ENCODE results near the gene FAM217A.

Gene FAM217A

GRCh38 chr6:4071330-4071729 lies 7.6 kb downstream of the FAM217A start:
- POLR2A ChIA-PET = no interaction called here
- H3K4me3 ChIP-seq (ENCODE audit: low read depth, low read length) = no peak overlapping the region
- CTCF ChIA-PET = no interaction called here
- no peak for DNase-seq (ENCODE audit: low read depth, low spot score)
- TF ChIP-seq, protein P1, sequence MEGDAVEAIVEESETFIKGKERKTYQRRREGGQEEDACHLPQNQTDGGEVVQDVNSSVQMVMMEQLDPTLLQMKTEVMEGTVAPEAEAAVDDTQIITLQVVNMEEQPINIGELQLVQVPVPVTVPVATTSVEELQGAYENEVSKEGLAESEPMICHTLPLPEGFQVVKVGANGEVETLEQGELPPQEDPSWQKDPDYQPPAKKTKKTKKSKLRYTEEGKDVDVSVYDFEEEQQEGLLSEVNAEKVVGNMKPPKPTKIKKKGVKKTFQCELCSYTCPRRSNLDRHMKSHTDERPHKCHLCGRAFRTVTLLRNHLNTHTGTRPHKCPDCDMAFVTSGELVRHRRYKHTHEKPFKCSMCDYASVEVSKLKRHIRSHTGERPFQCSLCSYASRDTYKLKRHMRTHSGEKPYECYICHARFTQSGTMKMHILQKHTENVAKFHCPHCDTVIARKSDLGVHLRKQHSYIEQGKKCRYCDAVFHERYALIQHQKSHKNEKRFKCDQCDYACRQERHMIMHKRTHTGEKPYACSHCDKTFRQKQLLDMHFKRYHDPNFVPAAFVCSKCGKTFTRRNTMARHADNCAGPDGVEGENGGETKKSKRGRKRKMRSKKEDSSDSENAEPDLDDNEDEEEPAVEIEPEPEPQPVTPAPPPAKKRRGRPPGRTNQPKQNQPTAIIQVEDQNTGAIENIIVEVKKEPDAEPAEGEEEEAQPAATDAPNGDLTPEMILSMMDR (IDR thresholded peaks at IDR 0.05; ENCODE audit: insufficient read depth, low read length, missing control alignments) = no peak

DNA sequence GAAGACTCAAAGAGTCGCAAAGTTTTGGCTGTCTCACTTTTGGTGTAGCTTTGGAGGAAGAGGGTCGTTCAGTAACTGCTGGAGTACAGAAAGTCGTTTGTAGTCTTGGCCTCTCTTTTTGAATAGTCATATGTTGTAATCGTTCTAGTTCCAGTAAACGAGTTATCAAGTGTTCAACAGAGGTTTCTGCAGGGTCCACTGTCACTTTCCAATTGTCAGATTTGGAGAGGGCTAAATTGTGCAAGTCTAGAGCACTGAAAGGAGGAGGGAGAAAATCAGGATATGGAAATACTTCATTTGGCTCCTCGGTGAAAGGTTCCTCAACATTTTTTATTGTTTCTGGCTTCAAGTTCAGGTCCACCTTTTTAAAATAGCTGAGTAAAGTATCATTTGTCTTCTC lies 9.7 kb downstream of the FAM217A start:
- POLR2A ChIA-PET = no interaction called here
- CTCF ChIA-PET = interaction anchor here (1.6 kb wide), 1 partner anchor 10 kb away, joined by 5 read pairs; no protein-coding TSS in a partner anchor
- TF ChIP-seq, protein P1 (IDR thresholded peaks at IDR 0.05; ENCODE audit: insufficient read depth, low read length, missing control alignments) = no peak
- H3K4me3 ChIP-seq (ENCODE audit: low read depth, low read length) = no peak overlapping the region
- DNase-seq (ENCODE audit: low read depth, low spot score) = no peak

DNA sequence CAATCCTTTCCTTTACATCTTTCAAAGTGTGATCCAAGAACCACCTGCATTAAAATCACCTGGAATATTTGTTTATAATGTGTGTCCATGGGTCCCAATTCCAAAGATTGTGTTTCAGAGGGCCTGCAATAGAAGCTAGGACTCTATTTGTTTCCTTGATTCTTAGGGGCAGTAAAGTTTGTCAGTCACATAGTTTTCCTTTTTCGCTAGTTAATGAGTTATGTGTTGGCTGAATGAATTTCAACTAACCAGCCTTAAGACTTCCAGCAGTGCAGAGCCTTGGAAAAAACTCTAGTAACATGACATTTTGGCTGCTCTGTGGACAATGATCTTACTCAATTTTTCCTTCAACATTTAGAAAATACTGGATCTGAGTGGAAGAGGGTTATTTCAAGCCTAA lies 11.3 kb downstream of the FAM217A start:
- no peak overlapping the region for H3K4me3 ChIP-seq (ENCODE audit: low read depth, low read length)
- TF ChIP-seq, protein P1 (IDR thresholded peaks at IDR 0.05; ENCODE audit: insufficient read depth, low read length, missing control alignments) = no peak
- DNase-seq (ENCODE audit: low read depth, low spot score) = no peak
- ChIA-PET POLR2A (no interaction called here), CTCF (interaction anchor here (1.5 to 1.6 kb wide), 2 partner anchors 9 to 88 kb away, joined by 3 to 5 read pairs; no protein-coding TSS in a partner anchor)

- no peak overlapping the region for H3K4me3 ChIP-seq (ENCODE audit: low read depth, low read length)
- TF ChIP-seq, protein P1 (IDR thresholded peaks at IDR 0.05; ENCODE audit: insufficient read depth, low read length, missing control alignments) = no peak
- no peak for DNase-seq (ENCODE audit: low read depth, low spot score)
- CTCF ChIA-PET = interaction anchor here (1.5 to 1.6 kb wide), 2 partner anchors 8 to 9 kb away, joined by 3 to 4 read pairs; no protein-coding TSS in a partner anchor
- POLR2A ChIA-PET = no interaction called here
These were observed 12.7 kb downstream of the FAM217A start for GRCh38 chr6:4066029-4066755.

DNA sequence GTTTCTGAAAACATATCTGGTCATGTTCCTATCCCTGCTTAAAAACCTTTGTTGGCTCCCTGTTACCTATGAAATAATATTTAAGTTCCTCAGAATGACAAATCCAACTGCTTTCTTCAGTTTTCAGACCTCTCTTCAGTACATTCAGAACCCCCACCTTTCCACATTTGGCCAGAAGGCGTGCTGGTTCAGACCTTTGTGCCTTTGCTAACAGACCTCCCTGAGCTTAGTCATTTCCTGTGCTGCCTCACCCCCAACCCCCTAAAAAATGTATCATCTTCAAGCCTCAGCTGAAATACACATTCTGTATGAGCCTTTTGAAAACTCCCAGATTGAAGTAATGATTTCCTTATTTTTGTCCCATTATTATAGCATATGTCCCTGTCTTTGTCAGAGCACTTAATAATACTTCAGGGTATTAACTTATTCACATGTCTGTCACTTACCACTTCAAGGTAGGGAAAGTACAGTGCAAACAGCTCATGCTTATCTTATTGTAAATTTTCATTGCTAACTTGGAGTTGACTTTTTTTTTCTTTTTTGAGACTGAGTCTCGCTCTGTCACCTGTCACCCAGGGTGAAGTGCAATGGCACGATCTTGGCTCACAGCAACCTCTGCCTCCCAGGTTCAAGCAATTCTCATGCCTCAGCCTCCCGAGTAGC lies 19.7 kb downstream of the FAM217A start:
- TF ChIP-seq, protein P1 (IDR thresholded peaks at IDR 0.05; ENCODE audit: insufficient read depth, low read length, missing control alignments) = peak; percentile 35
- peak; percentile 34 for DNase-seq (ENCODE audit: low read depth, low spot score)
- ChIA-PET CTCF (interaction anchor here (0.7 to 8.3 kb wide), 11 partner anchors 8 to 472 kb away, joined by 3 to 159 read pairs (median 4); partner anchors contain the start of gene ECI2), POLR2A (interaction anchor here (0.6 to 1.3 kb wide), 2 partner anchors 38 to 244 kb away, joined by 3 read pairs; a partner anchor contains a TSS)
- no peak overlapping the region for H3K4me3 ChIP-seq (ENCODE audit: low read depth, low read length)

GRCh38 chr6:4057036-4057435 lies 21.9 kb downstream of the FAM217A start:
- no peak overlapping the region for H3K4me3 ChIP-seq (ENCODE audit: low read depth, low read length)
- no peak for DNase-seq (ENCODE audit: low read depth, low spot score)
- ChIA-PET CTCF (interaction anchor here (0.9 to 8.3 kb wide), 7 partner anchors 11 to 154 kb away, joined by 3 to 159 read pairs (median 17); partner anchors contain the start of gene ECI2), POLR2A (no interaction called here)
- TF ChIP-seq, protein P1 (IDR thresholded peaks at IDR 0.05; ENCODE audit: insufficient read depth, low read length, missing control alignments) = no peak

All from AG04449 (cell line).